ENCODE data around the gene BCL2L12.

BCL2L12 gene

GRCh38 chr19:49685845-49686332 is 20.2 kb downstream of the BCL2L12 start:
- DNase-seq, result no peak

DNA sequence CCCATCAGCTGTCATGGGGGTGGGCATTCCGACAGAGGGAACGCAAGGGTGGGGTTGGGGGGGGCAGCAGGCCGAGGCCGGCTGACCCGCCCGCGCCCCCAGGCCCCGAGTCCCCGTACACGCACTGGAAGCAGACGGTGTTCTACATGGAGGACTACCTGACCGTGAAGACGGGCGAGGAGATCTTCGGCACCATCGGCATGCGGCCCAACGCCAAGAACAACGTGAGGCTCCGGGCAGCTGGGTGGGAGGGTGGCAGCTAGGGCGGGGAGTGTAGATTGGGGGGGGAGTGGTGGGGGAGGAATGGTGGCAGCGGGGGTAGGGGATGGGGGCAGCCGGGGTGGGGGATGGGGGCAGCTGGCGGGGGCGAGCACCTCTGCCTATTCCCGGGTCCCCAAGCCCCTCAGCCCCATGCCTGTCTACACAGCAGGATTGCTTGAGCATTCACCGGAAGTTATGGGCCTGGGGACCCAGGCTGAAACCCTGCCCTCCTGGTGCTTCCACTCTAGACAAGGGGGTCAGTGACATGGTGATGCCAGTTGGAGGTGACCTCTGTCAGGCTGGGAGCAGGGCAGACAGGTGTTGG is 20.9 kb downstream of the BCL2L12 start:
- no peak for DNase-seq

- no peak for DNase-seq
These were observed 21.4 kb downstream of the BCL2L12 start for GRCh38 chr19:49687150-49687549.

- no peak for DNase-seq
These were observed 22.0 kb downstream of the BCL2L12 start for GRCh38 chr19:49687566-49688316.

- DNase-seq, result no peak
These were observed 22.9 kb downstream of the BCL2L12 start for GRCh38 chr19:49688531-49689132.

GRCh38 chr19:49689133-49690078 is 23.7 kb downstream of the BCL2L12 start, which contains the start of gene ADM5:
Gene ADM5, plus strand, starts transcription at chr19:49689594. Its CDS starts 244 bp downstream, at chr19:49689838.
- peak; percentile 76 for DNase-seq

DNA sequence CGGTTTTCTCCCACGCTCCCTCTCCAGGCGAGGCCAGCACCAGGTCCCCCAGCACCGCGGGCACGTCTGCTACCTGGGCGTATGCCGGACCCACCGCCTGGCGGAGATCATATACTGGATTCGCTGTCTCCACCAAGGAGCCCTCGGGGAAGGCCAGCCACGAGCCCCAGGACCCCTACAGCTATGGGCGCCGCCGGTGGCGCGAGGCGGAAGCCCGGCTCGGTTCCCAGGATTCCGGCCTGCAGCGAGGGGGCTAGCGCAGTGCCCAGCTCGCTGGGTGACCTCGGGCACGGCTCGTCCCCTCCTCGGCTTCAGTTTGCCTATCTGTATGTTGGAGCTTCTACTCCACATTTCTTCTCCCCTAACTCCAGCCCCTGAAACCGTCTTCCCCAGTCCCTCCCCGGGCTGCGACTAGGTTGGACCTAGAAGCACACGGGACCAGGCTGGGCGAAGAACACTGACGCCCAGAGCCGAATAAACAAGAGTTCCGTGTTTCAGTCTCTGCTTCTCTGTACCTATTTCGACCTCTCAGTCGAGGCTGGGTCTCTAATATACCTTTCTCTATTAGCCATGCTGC is 24.4 kb downstream of the BCL2L12 start:
- no peak for DNase-seq

GRCh38 chr19:49690656-49691242 is 25.0 kb downstream of the BCL2L12 start, which contains the start of gene CPT1C:
Gene CPT1C, plus strand, starts transcription at chr19:49691116. Its CDS starts 1,137 bp downstream, at chr19:49692253.
- DNase-seq, result peak; percentile 94

GRCh38 chr19:49691243-49692146 is 25.8 kb downstream of the BCL2L12 start:
- DNase-seq, result peak; percentile 91

DNA sequence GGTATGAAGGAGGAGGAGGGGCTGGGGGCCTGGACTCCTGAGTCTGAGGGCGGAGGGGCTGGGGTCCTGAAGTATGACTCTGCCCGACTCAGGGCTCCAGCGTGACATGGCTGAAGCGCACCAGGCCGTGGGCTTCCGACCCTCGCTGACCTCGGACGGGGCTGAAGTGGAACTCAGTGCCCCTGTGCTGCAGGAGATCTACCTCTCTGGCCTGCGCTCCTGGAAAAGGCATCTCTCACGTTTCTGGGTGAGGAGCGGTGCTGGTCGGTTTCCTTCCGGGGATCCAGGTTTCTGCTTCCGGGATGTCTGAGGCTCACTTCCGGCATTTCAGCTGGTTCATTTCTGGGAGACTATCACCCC is 26.4 kb downstream of the BCL2L12 start:
- DNase-seq, result no peak

GRCh38 chr19:49696115-49696514 is 30.4 kb downstream of the BCL2L12 start:
- DNase-seq, result no peak

DNA sequence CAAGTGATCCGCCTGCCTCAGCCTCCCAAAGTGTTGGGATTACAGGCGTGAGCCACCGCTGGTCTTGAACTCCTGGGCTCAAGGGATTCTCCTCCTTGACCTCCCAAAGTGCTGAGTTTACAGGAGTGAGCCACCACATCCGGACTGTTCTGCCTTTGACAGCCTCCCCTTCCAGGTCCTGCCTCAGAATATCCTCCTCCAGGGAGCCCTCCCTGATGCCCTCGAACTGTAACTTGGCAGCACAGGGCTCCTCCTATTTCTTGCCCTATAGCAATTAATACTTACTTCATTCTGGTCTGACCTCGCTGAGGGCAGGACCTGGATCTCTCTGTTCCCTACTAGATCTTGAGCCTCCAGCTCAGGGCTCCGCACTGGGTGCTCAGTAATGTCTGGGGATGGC is 31.1 kb downstream of the BCL2L12 start:
- DNase-seq, result no peak

DNA sequence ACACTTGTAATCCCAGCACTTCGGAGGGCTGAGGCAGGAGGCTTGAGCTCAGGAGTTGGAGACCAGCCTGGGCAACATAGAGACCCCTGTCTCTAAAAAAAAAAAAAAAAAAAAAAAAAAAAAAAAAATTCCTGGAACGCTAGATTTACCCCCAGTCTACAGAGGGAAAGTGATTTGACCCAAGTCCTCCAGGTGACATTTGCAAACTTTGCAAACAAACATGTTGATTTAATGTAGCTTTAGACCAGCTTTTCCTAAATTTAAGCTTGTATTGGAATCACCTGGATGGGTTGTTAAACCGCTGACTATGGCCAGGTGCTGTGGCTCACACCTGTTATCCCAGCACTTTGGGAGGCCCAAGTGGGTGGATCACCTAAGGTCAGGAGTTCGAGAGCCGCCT is 33.6 kb downstream of the BCL2L12 start:
- no peak for DNase-seq

DNA sequence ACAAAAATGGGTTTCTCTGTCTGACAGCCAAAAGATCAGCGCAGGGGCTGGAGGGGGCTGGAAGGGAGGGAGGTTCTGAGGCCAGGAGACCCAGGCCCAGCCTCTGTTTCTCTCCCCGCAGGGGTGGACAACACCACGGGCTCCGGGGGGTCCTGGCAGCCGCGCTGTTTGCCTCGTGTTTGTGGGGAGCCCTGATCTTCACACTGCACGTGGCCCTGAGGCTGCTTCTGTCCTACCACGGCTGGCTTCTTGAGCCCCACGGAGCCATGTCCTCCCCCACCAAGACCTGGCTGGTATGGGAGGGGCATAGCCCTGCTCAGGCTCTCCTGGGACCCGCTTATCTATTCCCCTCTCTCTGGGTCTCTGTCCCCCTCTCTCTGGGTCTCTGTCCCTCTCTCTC is 34.8 kb downstream of the BCL2L12 start:
- DNase-seq, result no peak

- no peak for DNase-seq
These were observed 35.6 kb downstream of the BCL2L12 start for GRCh38 chr19:49701271-49701786.

DNA sequence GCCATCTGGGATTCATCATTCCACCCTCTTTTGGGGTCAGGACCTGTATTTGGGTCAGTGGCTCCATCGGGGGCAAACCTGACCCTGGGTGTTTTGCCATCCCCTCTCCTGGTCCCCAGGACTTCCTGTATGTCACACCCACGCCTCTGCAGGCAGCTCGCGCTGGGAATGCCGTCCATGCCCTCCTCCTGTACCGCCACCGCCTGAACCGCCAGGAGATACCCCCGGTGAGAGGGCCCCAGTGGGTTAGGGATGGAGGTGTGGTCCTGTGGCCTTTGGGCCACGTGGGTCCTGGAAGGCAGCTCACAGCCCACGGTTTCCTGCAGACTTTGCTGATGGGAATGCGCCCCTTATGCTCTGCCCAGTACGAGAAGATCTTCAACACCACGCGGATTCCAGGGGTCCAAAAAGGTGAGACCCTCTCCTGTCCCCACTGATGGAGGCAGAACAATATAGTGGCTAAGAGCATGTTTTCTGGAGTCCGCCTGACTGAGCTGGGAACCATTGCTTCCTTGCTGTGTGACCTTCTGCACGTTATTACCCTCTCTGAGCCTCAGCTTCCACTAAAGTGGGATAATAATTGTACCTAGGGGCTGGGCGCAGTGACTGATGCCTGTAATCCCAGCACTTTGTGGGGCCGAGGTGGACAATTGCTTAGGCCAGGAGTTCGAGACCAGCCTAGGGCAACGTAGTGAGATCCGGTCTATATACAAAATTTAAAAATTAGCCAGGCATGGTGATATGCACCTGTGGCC is 39.3 kb downstream of the BCL2L12 start:
- no peak for DNase-seq

- DNase-seq, result no peak
These were observed 40.2 kb downstream of the BCL2L12 start for GRCh38 chr19:49705919-49706318.

DNA sequence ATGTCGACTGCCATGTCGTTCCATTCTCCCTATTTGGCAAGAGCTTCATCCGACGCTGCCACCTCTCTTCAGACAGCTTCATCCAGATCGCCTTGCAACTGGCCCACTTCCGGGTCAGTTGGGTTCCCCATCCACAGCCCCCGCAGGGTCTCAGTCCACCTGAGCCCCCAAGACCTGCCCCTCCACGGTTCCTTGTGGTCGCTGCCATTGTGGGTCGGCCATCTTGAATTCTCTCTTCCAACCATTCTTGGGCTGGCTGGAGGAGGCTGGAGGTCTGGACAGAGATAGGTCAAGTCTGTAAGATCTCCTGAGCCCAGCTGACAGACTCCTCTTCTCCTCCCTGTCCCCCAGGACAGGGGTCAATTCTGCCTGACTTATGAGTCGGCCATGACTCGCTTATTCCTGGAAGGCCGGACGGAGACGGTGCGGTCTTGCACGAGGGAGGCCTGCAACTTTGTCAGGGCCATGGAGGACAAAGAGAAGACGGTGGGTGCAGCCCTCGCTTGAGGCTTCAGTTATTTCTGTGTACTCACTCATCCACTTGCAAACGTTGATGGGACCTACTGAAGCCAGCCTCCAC is 44.7 kb downstream of the BCL2L12 start:
- no peak for DNase-seq

DNA sequence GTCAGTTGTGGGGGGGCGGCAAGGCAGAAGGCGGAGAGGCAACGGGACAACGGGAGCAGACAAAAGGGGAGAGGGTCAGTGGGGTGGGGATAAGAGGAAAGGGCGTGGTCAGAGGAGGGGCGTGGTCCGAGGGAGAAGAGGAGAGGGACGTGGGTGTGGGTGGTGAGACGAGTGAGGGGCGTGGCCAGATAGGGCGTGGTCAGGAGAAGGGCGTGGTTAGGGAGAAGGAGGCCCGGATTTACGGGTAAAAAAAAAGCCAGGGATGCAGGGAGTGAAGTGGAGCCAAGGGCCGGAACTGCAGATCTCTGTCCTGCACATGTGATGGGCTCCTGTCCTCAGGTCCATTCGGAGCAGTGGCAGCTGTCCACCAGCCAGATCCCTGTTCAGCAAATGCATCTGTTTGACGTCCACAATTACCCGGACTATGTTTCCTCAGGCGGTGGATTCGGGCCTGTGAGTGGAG is 46.7 kb downstream of the BCL2L12 start:
- no peak for DNase-seq

All from NCI-H510A (cell line).